SK-N-SH (cell line): ENCODE measurements around the gene RET. TPM values are rescaled to one million over a fixed set of nuclear protein-coding genes. Genes with fewer than 3 reads are reported as not detected.

ENCODE experiments used
- CTCF ChIA-PET: fragments of 300-600, 350-600 bp; formaldehyde crosslinking; extraction: SDS; loops from one replicate; lab custom pipeline; 2021; lab: Yijun Ruan, JAX
- POLR2A ChIA-PET: fragments of 350-600 bp; sonication (Branson Sonifier 250); formaldehyde crosslinking; extraction: SDS; loops from one replicate; lab custom pipeline; 2020; ENCODE audit warnings: antibody characterized with exemption, inconsistent platforms; lab: Yijun Ruan, JAX
- DNase-seq: peaks from one replicate; pipeline ENCODE4 v3.0.0; 2012
- H2AFZ ChIP-seq: fragments of 200-600 bp; sonication (generic); 2 replicates; pipeline ENCODE4 v1.8.1; 2016; ENCODE audit warnings: antibody characterized with exemption, mild to moderate bottlenecking, low read depth
- H3F3A ChIP-seq: fragments of 200-600 bp; sonication (generic); replicated peaks from 2 replicates; pipeline ENCODE3; 2016; ENCODE audit warnings: antibody characterized with exemption, mild to moderate bottlenecking; ENCODE audit not compliant: insufficient read depth
- H3K27ac ChIP-seq, 2 experiments: fragments of 200-500 bp in 1 of 2; fragments of 200-600 bp in 1 of 2; sonication (Bioruptor generic) in 1 of 2; sonication (generic), shearing (Covaris generic) in 1 of 2; 2 replicates each; pipeline versions ENCODE4 v1.5.1 to v1.6.1; 2014 to 2016; ENCODE audit warnings: low read depth in 2 of 2, inconsistent platforms in 1 of 2, low read length in 1 of 2, mild to moderate bottlenecking in 1 of 2, mixed read lengths in 1 of 2
- H3K27me3 ChIP-seq: fragments of 200-600 bp; sonication (generic), shearing (Covaris generic); 2 replicates; pipeline ENCODE4 v1.6.1; 2016; ENCODE audit warnings: mixed run types; ENCODE audit not compliant: insufficient read depth
- H3K36me3 ChIP-seq, 2 experiments: fragments of 200-500 bp in 1 of 2; fragments of 200-600 bp in 1 of 2; sonication (Bioruptor generic) in 1 of 2; sonication (generic) in 1 of 2; replicated peaks in 1 of 2; 2 replicates each; pipeline versions ENCODE3 to v1.5.1; 2014 to 2016; ENCODE audit warnings: low read length in 1 of 2, mild to moderate bottlenecking in 1 of 2; ENCODE audit not compliant: insufficient read depth in 2 of 2, control insufficient read depth in 1 of 2
- H3K4me1 ChIP-seq, 2 experiments: fragments of 200-500 bp in 1 of 2; fragments of 200-600 bp in 1 of 2; sonication (Bioruptor generic) in 1 of 2; sonication (generic), shearing (Covaris generic) in 1 of 2; 2 replicates each; pipeline versions ENCODE4 v1.5.1 to v1.6.1; 2014 to 2016; ENCODE audit warnings: low read depth in 1 of 2, low read length in 1 of 2, mixed run types in 1 of 2; ENCODE audit not compliant: insufficient read depth in 2 of 2, control insufficient read depth in 1 of 2
- H3K4me2 ChIP-seq: fragments of 200-600 bp; sonication (generic), shearing (Covaris generic); 2 replicates; pipeline ENCODE4 v1.6.1; 2017; ENCODE audit warnings: mixed run types
- H3K4me3 ChIP-seq, 2 experiments: fragments of 200-500 bp in 1 of 2; fragments of 200-600 bp in 1 of 2; sonication (Bioruptor generic) in 1 of 2; sonication (generic), shearing (Covaris generic) in 1 of 2; 2 replicates each; pipeline versions ENCODE4 v1.5.1 to v1.8.1; 2014 to 2016; ENCODE audit warnings: low read depth in 2 of 2, inconsistent platforms in 1 of 2, low read length in 1 of 2, mild to moderate bottlenecking in 1 of 2, mixed read lengths in 1 of 2, moderate library complexity in 1 of 2
- H3K79me2 ChIP-seq: fragments of 200-600 bp; sonication (generic); 2 replicates; pipeline ENCODE4 v1.8.1; 2017; ENCODE audit warnings: mild to moderate bottlenecking; ENCODE audit not compliant: insufficient read depth
- H3K9ac ChIP-seq: fragments of 200-600 bp; sonication (generic); 2 replicates; pipeline ENCODE4 v1.6.1; 2017; ENCODE audit warnings: mixed run types
- H3K9me2 ChIP-seq: fragments of 200-600 bp; sonication (generic); 2 replicates; pipeline ENCODE4 v1.6.1; 2017; ENCODE audit warnings: mixed run types
- H3K9me3 ChIP-seq: fragments of 200-600 bp; sonication (generic); 2 replicates; pipeline ENCODE4 v1.6.1; 2017; ENCODE audit warnings: mixed run types, mild to moderate bottlenecking, moderate library complexity
- H4K20me1 ChIP-seq: fragments of 200-600 bp; sonication (generic); 2 replicates; pipeline ENCODE4 v1.6.1; 2017; ENCODE audit warnings: mild to moderate bottlenecking, mixed run types; ENCODE audit not compliant: insufficient read depth
- ELF1 ChIP-seq: IDR thresholded peaks from 2 replicates; pipeline ENCODE4 v1.4.0; 2012
- EP300 ChIP-seq, 2 experiments: IDR thresholded peaks; 2 replicates each; pipeline versions ENCODE4 v1.4.0 to v1.6.1; 2012; ENCODE audit warnings: borderline replicate concordance in 1 of 2, low read depth in 1 of 2, low read length in 1 of 2
- EZH2phosphoT487 ChIP-seq: fragments of 200-600 bp; sonication (generic); IDR thresholded peaks from 2 replicates; pipeline ENCODE4 v1.6.1; 2017; ENCODE audit warnings: low read depth, mixed run types, mild to moderate bottlenecking, antibody characterized with exemption, moderate library complexity, borderline replicate concordance
- FOXM1 ChIP-seq: IDR thresholded peaks from 2 replicates; pipeline ENCODE4 v1.4.0; 2012; ENCODE audit warnings: low read depth, mild to moderate bottlenecking
- JUND ChIP-seq: IDR thresholded peaks from 2 replicates; pipeline ENCODE4 v1.4.0; 2012
- MEF2A ChIP-seq: IDR thresholded peaks from 2 replicates; pipeline ENCODE4 v1.4.0; 2012; ENCODE audit warnings: low read depth, borderline replicate concordance
- MXI1 ChIP-seq: IDR thresholded peaks from 2 replicates; pipeline ENCODE4 v1.6.1; 2012; ENCODE audit warnings: mild to moderate bottlenecking, low read depth, low read length, improper control_type of control experiment
- RCOR1 ChIP-seq: fragments of 150-350 bp; IDR thresholded peaks from 2 replicates; pipeline ENCODE4 v1.6.1; 2017; ENCODE audit warnings: antibody characterized with exemption, low read length
- RXRA ChIP-seq: IDR thresholded peaks from 2 replicates; pipeline ENCODE4 v1.4.0; 2012; ENCODE audit warnings: low read depth, mild to moderate bottlenecking, borderline replicate concordance
- SMC3 ChIP-seq: IDR thresholded peaks from 2 replicates; pipeline ENCODE4 v1.6.1; 2012; ENCODE audit warnings: low read depth, low read length, improper control_type of control experiment
- TEAD4 ChIP-seq: IDR thresholded peaks from 2 replicates; pipeline ENCODE4 v1.4.0; 2012; ENCODE audit warnings: mild to moderate bottlenecking, borderline replicate concordance; ENCODE audit not compliant: insufficient read depth
- WGBS: methylation state at CpG from one replicate; pipeline ENCODE4 v1.1.6; 2017; ENCODE audit warnings: low lambda C conversion rate; 5-methylcytosine and 5-hydroxymethylcytosine counted together
- polyA plus RNA-seq, 3 experiments: library from polyadenylated mRNA; depleted of rRNA; stranded (reverse); fragments of >200 nt; gene quantifications; 2 replicates each; pipeline ENCODE4 v1.2.3, GENCODE V29; 2012

RET gene
- polyA plus RNA-seq, 1 of the 3 experiments (the other 2 are of a cell fraction), result 3.2 TPM

DNA sequence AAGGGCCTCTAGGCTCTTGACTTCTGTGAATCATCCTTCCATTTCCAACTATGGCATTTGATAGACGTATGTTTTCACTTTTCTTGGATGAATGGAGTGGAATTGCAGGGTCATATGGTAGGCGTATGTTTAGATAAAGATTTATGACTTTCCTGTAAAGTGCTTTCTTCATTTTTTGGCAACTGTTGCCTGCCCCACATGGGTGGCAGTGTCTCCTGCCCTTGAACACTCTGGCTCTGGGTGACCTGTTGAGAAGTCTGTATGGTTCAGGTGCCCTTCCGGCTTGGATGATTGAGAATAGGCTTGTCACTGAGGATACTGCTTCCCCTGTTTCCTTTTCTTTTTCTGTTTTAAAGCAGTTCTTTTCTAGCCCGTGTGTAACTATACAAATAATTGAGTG lies 23.1 kb downstream of the RET start:
- DNase-seq, result peak; percentile 57
- peak; percentile 28; the same call in 1 of the 2 replicates for TF ChIP-seq RCOR1
- TF ChIP-seq SMC3, result no peak
- TF ChIP-seq EP300 (IDR thresholded peaks at IDR 0.05; ENCODE audit: borderline replicate concordance in 1 of 2, low read depth in 1 of 2, low read length in 1 of 2), result 0 out of 4 replicates have a peak, but pooled peaks of 1 of the 2 experiments have one; percentile 50
- TF ChIP-seq MXI1, result peak; percentile 87
- no peak for TF ChIP-seq EZH2phosphoT487
- WGBS, result 53% methylated on average over 4 of the region's 4 CpGs

DNA sequence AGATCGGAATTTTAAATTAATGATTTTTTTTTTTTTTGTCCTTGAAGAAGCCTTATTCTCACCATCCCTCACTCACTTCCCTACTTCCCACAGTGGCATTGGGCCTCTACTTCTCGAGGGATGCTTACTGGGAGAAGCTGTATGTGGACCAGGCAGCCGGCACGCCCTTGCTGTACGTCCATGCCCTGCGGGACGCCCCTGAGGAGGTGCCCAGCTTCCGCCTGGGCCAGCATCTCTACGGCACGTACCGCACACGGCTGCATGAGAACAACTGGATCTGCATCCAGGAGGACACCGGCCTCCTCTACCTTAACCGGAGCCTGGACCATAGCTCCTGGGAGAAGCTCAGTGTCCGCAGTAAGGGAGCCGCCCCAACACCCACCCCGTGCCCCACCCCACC lies 23.5 kb downstream of the RET start:
- no peak for TF ChIP-seq FOXM1
- H3K4me3 ChIP-seq, result no peak overlapping the region

More for the DNA sequence above, 23.1 kb downstream of the RET start:
- Histone ChIP-seq H3K9me3 (no peaks in the 10 kb centered on the region), H3K79me2 (no peaks in the 10 kb centered on the region), H3K36me3 (no peaks in the 10 kb centered on the region), H3K4me3 (no peak overlapping the region; a peak in 1 of 4 replicates), H3K27ac (peak overlapping the region in 1 of 2 experiments; percentile 63; a peak in 2 of 4 replicates), H2AFZ (no peak overlapping the region), H3F3A (no peaks in the 10 kb centered on the region), H3K9me2 (no peaks in the 10 kb centered on the region), H4K20me1 (no peaks in the 10 kb centered on the region), H3K9ac (no peak overlapping the region), H3K27me3 (no peaks in the 10 kb centered on the region), H3K4me1 (peaks cover 0 to 71% of the 10 kb centered on the region in 2 experiments; a peak in 2 of 4 replicates), H3K4me2 (no peak overlapping the region)
- CTCF ChIA-PET, result interaction anchor here (0.6 to 5.4 kb wide), 4 partner anchors 18 to 234 kb away, joined by 3 to 32 read pairs (median 4); no protein-coding TSS in a partner anchor
- POLR2A ChIA-PET, result no interaction called here

DNA sequence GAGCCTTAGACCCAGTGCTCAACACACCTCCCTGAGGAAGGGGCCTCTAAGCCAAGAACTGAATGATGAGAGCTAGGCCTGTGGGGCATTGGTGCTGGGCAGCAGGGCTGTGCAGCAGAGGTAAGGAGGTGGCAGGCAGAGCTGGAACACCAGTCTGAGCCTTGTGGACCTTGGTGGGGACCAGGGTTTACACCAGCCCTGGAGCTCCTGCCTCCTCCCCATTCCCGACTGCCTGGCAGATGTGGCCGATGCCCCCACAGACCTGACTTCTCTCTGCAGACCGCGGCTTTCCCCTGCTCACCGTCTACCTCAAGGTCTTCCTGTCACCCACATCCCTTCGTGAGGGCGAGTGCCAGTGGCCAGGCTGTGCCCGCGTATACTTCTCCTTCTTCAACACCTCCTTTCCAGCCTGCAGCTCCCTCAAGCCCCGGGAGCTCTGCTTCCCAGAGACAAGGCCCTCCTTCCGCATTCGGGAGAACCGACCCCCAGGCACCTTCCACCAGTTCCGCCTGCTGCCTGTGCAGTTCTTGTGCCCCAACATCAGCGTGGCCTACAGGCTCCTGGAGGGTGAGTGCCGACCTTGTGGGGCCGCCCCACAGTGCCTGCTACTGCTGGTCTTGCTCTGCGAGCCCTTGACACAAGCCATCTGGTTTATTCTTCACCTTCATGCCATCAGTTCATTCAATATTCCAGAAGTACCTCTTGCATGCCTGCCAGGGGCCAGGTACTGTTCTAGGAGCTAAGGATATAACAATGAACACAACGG lies 25.4 kb downstream of the RET start:
- CTCF ChIA-PET, result interaction anchor here (1.0 to 5.4 kb wide), 9 partner anchors 8 to 411 kb away, joined by 3 to 32 read pairs (median 6); no protein-coding TSS in a partner anchor
- DNase-seq, result no peak
- POLR2A ChIA-PET, result interaction anchor here (3.3 kb wide), 1 partner anchor 16 kb away, joined by 12 read pairs; no protein-coding TSS in a partner anchor
- WGBS, result 72% methylated on average over 18 of the region's 19 CpGs
- peak overlapping the region in 1 of 2 experiments; percentile 8; a peak in 1 of 4 replicates for H3K27ac ChIP-seq
- no peaks in the 10 kb centered on the region for H4K20me1 ChIP-seq
- H3K4me2 ChIP-seq, result no peak overlapping the region
- H3K9ac ChIP-seq, result no peak overlapping the region
- no peak overlapping the region for H2AFZ ChIP-seq
- H3K9me3 ChIP-seq, result no peaks in the 10 kb centered on the region
- no peak for TF ChIP-seq TEAD4
- no peak for TF ChIP-seq RXRA
- TF ChIP-seq JUND, result no peak
- TF ChIP-seq MEF2A, result no peak
- no peak for TF ChIP-seq ELF1
- no peaks in the 10 kb centered on the region for H3K27me3 ChIP-seq
- no peaks in the 10 kb centered on the region for H3F3A ChIP-seq
- H3K79me2 ChIP-seq, result no peaks in the 10 kb centered on the region
- peaks cover 0 to 67% of the 10 kb centered on the region in 2 experiments; a peak in 2 of 4 replicates for H3K4me1 ChIP-seq
- H3K36me3 ChIP-seq, result no peaks in the 10 kb centered on the region
- H3K9me2 ChIP-seq, result no peaks in the 10 kb centered on the region
- no peak overlapping the region for H3K4me3 ChIP-seq

More for the DNA sequence above, 23.5 kb downstream of the RET start:
- Histone ChIP-seq H3K36me3 (no peaks in the 10 kb centered on the region), H2AFZ (no peak overlapping the region), H3K79me2 (no peaks in the 10 kb centered on the region), H3K9me2 (no peaks in the 10 kb centered on the region), H4K20me1 (no peaks in the 10 kb centered on the region), H3K4me2 (no peak overlapping the region), H3K4me1 (peaks cover 0 to 71% of the 10 kb centered on the region in 2 experiments; a peak in 2 of 4 replicates), H3K27me3 (no peaks in the 10 kb centered on the region), H3K9ac (no peak overlapping the region), H3F3A (no peaks in the 10 kb centered on the region), H3K27ac (peak overlapping the region in 1 of 2 experiments; percentile 63; a peak in 2 of 4 replicates), H3K9me3 (no peaks in the 10 kb centered on the region)
- CTCF ChIA-PET, result interaction anchor here (1.3 to 5.4 kb wide), 2 partner anchors 18 to 235 kb away, joined by 4 to 32 read pairs; no protein-coding TSS in a partner anchor
- POLR2A ChIA-PET, result interaction anchor here (3.3 kb wide), 1 partner anchor 15 kb away, joined by 12 read pairs; no protein-coding TSS in a partner anchor
- WGBS, result 83% methylated on average over 11 of the region's 17 CpGs
- DNase-seq, result no peak
